Endothelial cell of umbilical vein (primary cell): Measurements from ENCODE around the gene ABHD5. TPM values are rescaled to one million over a fixed set of nuclear protein-coding genes. Genes with fewer than 3 reads are reported as not detected.

Source experiments
- BruUV-seq: library from RNA; stranded (reverse); fragments of 400-500 nt; replicated peaks from 2 replicates; lab custom pipeline; 2021; lab: Mats Ljungman, UMichigan
- CTCF ChIA-PET: fragments of 300-600, 350-600 bp; sonication (Branson Sonifier 250); formaldehyde crosslinking; loops from one replicate; lab custom pipeline; 2021; ENCODE audit warnings: antibody characterized with exemption, inconsistent platforms; lab: Charles Lee
- POLR2A ChIA-PET: fragments of 300-600, 350-600 bp; sonication (Branson Sonifier 250); formaldehyde crosslinking; loops from one replicate; lab custom pipeline; 2021; ENCODE audit warnings: antibody characterized with exemption, inconsistent platforms; lab: Charles Lee
- DNase-seq: peaks from one replicate; pipeline ENCODE4 v3.0.0-alpha.2; 2011; ENCODE audit warnings: low read depth, low spot score
- FAIRE-seq: peaks from 2 replicates; lab custom pipeline; 2011; peaks lifted over from hg19 to GRCh38; lab: Jason Lieb, UNC
- H2AFZ ChIP-seq: 2 replicates; pipeline ENCODE4 v1.6.0; 2012; ENCODE audit warnings: low read depth, low read length, control low read depth, inconsistent platforms
- H3K27ac ChIP-seq: 2 replicates; pipeline ENCODE4 v1.5.1; 2011; ENCODE audit warnings: low read depth, mild to moderate bottlenecking, control low read depth, low read length, moderate library complexity; ENCODE audit not compliant: insufficient read depth
- H3K27me3 ChIP-seq, 2 experiments: 2 replicates each; pipeline versions ENCODE4 v1.6.0 to v1.6.1; 2011; ENCODE audit warnings: low read length in 2 of 2, mixed read lengths in 1 of 2; ENCODE audit not compliant: control insufficient read depth in 2 of 2, insufficient read depth in 2 of 2
- H3K36me3 ChIP-seq, 2 experiments: 2 replicates in 1 of 2; 3 replicates in 1 of 2; pipeline ENCODE4 v1.5.1; 2011; ENCODE audit warnings: low read length in 2 of 2, mild to moderate bottlenecking in 1 of 2, moderate library complexity in 1 of 2; ENCODE audit not compliant: control insufficient read depth in 2 of 2, insufficient read depth in 2 of 2; ENCODE audit errors: extremely low read depth in 1 of 2
- H3K4me1 ChIP-seq: 3 replicates; pipeline ENCODE4 v1.5.1; 2011; ENCODE audit warnings: mild to moderate bottlenecking, low read length; ENCODE audit not compliant: control insufficient read depth, insufficient read depth; ENCODE audit errors: extremely low read depth
- H3K4me2 ChIP-seq: 2 replicates; pipeline ENCODE4 v1.6.1; 2011; ENCODE audit warnings: low read length, control low read depth, mixed read lengths; ENCODE audit not compliant: insufficient read depth
- H3K4me3 ChIP-seq, 3 experiments: fragments of 200-600 bp in 1 of 3; sonication (generic), shearing (Covaris generic) in 1 of 3; replicated peaks in 1 of 3; 2 replicates each; pipeline ENCODE4 v1.5.1; 2011 to 2016; ENCODE audit warnings: control low read depth in 3 of 3, low read length in 3 of 3, mild to moderate bottlenecking in 2 of 3, inconsistent platforms in 1 of 3, low read depth in 1 of 3, moderate library complexity in 1 of 3; ENCODE audit not compliant: insufficient read depth in 1 of 3
- H3K79me2 ChIP-seq: 2 replicates; pipeline ENCODE4 v1.6.0; 2012; ENCODE audit warnings: low read length, inconsistent platforms; ENCODE audit not compliant: control insufficient read depth, insufficient read depth
- H3K9ac ChIP-seq: replicated peaks from 2 replicates; pipeline ENCODE3; 2011; ENCODE audit warnings: low read length, control low read depth; ENCODE audit not compliant: insufficient read depth; ENCODE audit errors: extremely low read depth
- H3K9me1 ChIP-seq: replicated peaks from 3 replicates; pipeline ENCODE4 v1.6.0; 2011; ENCODE audit warnings: mild to moderate bottlenecking, low read length; ENCODE audit not compliant: control insufficient read depth, insufficient read depth; ENCODE audit errors: extremely low read depth
- H3K9me3 ChIP-seq: replicated peaks from 2 replicates; pipeline ENCODE4 v1.5.1; 2012; ENCODE audit warnings: low read length, inconsistent platforms; ENCODE audit not compliant: control insufficient read depth, insufficient read depth
- H4K20me1 ChIP-seq: replicated peaks from 2 replicates; pipeline ENCODE3; 2011; ENCODE audit warnings: mild to moderate bottlenecking, low read length; ENCODE audit not compliant: control insufficient read depth, insufficient read depth; ENCODE audit errors: extremely low read depth
- EZH2 ChIP-seq: IDR thresholded peaks from 2 replicates; pipeline ENCODE4 v1.6.1; 2012; ENCODE audit warnings: borderline replicate concordance, low read depth, mild to moderate bottlenecking, moderate library complexity, low read length, inconsistent platforms; ENCODE audit not compliant: severe bottlenecking
- FOS ChIP-seq: IDR thresholded peaks from 2 replicates; pipeline ENCODE4 v1.6.1; 2011; ENCODE audit warnings: mild to moderate bottlenecking, low read length, moderate library complexity, borderline replicate concordance; ENCODE audit not compliant: insufficient read depth
- GATA2 ChIP-seq: IDR thresholded peaks from 2 replicates; pipeline ENCODE4 v1.7.0; 2011; ENCODE audit warnings: low read depth, mild to moderate bottlenecking, moderate library complexity, mixed read lengths, low read length; ENCODE audit not compliant: insufficient read length, insufficient read depth
- JUN ChIP-seq: IDR thresholded peaks from 2 replicates; pipeline ENCODE4 v1.6.1; 2011; ENCODE audit warnings: borderline replicate concordance, low read depth; ENCODE audit not compliant: insufficient read length, insufficient read depth
- MAX ChIP-seq: IDR thresholded peaks from 2 replicates; pipeline ENCODE4 v1.6.1; 2011; ENCODE audit not compliant: insufficient read depth, insufficient read length
- MYC ChIP-seq: IDR thresholded peaks from one replicate; pipeline ENCODE4 v1.6.1; 2011; ENCODE audit warnings: mild to moderate bottlenecking, low read depth, low read length
- POLR2A ChIP-seq: IDR thresholded peaks from 2 replicates; pipeline ENCODE4 v1.6.1; 2012; ENCODE audit warnings: low read depth, mild to moderate bottlenecking, control low read depth, low read length
- POLR2AphosphoS5 ChIP-seq: IDR thresholded peaks from 2 replicates; pipeline ENCODE4 v1.6.1; 2012; ENCODE audit warnings: low read depth, mild to moderate bottlenecking, control low read depth, low read length, moderate library complexity; ENCODE audit not compliant: insufficient read depth
- dilution Hi-C: fragments of 300-500 bp; cut with MboI; formaldehyde crosslinking; loops from one replicate; pipeline ENCODE4 v1.15.0; 2019; ENCODE audit warnings: low sequenced_read_pairs; ENCODE audit not compliant: extremely low pct_ligation_motif_present
- intact Hi-C: fragments of 100-400 bp; cut with micrococcal nuclease; formaldehyde crosslinking; loops from one replicate; pipeline ENCODE4 v1.10.0; 2022
- polyA plus RNA-seq, 4 experiments: library from polyadenylated mRNA; depleted of rRNA in 3 of 4; stranded (reverse) in 3 of 4; unstranded in 1 of 4; fragments of >200 nt; gene quantifications; 2 replicates each; pipeline versions ENCODE4 v1.2.1 to v1.2.3, GENCODE V29; 2011 to 2012; ENCODE audit warnings: missing spikeins in 1 of 4
- total RNA-seq: library from RNA; stranded (reverse); gene quantifications from 2 replicates; pipeline ENCODE4 v1.2.3, GENCODE V29; 2021
- TF ChIP-seq, protein P1 (sequence below), 2 donors: IDR thresholded peaks; 1 replicate in 1 of 2; 2 replicates in 1 of 2; pipeline ENCODE4 v1.5.1; 2011; ENCODE audit warnings: low read length in 2 of 2, mild to moderate bottlenecking in 2 of 2, moderate library complexity in 2 of 2, control low read depth in 1 of 2, inconsistent platforms in 1 of 2, low read depth in 1 of 2; ENCODE audit not compliant: insufficient read depth in 1 of 2; ENCODE audit errors: extremely low read depth in 1 of 2

Gene ABHD5
- total and polyA plus RNA-seq, 2 donors (not counting 3 experiments of a cell fraction or from before 2014, with no cell fraction given), result 10.0 to 21.2 TPM

- ChIA-PET POLR2A (no interaction called here), CTCF (interaction anchor here (0.5 to 1.4 kb wide), 5 partner anchors 9 to 161 kb away, joined by 3 read pairs; no protein-coding TSS in a partner anchor)
- H3K36me3 ChIP-seq, result no peaks in the 10 kb centered on the region
- peak overlapping the region; percentile 58 for H2AFZ ChIP-seq
- H3K4me2 ChIP-seq, result peak overlapping the region; percentile 75
- peak overlapping the region; percentile 43 for H3K27ac ChIP-seq
- H3K9me1 ChIP-seq, result no peaks in the 10 kb centered on the region
- H3K4me3 ChIP-seq, result no peak overlapping the region
- FAIRE-seq, result peak; percentile 98
- dilution Hi-C loops (no loop called here), intact Hi-C loops (loop anchor here (1.0 kb wide), 2 partner anchors 23 to 349 kb away; no protein-coding TSS in a partner anchor)
- H3K9ac ChIP-seq, result no peak overlapping the region
- H3K9me3 ChIP-seq, result no peaks in the 10 kb centered on the region
- no peaks in the 10 kb centered on the region for H4K20me1 ChIP-seq
- BruUV-seq, result no TSS peak
- peaks cover 21% of the 10 kb centered on the region for H3K4me1 ChIP-seq
- H3K27me3 ChIP-seq, result no peaks in the 10 kb centered on the region
- no peaks in the 10 kb centered on the region for H3K79me2 ChIP-seq
- peak; percentile 92 for DNase-seq
- TF ChIP-seq JUN, result peak; percentile 16
- TF ChIP-seq MAX, result peak; percentile 52
- TF ChIP-seq FOS, result no peak
Observed at GRCh38 chr3:43742920-43743319, 52.2 kb downstream of the ABHD5 start.

- H3K36me3 ChIP-seq, result no peaks in the 10 kb centered on the region
- DNase-seq, result peak; percentile 40
- H4K20me1 ChIP-seq, result no peaks in the 10 kb centered on the region
- ChIA-PET CTCF (interaction anchor here (0.8 to 1.5 kb wide), 8 partner anchors 9 to 203 kb away, joined by 3 to 14 read pairs (median 4); no protein-coding TSS in a partner anchor), POLR2A (no interaction called here)
- H3K9me3 ChIP-seq, result no peaks in the 10 kb centered on the region
- peak; percentile 77 for FAIRE-seq
- dilution Hi-C loops (no loop called here), intact Hi-C loops (no loop called here)
- no peak overlapping the region for H3K4me3 ChIP-seq
- TF ChIP-seq JUN (no peak), POLR2AphosphoS5 (no peak), MYC (no peak), FOS (no peak), MAX (no peak), POLR2A (no peak), EZH2 (no peak), GATA2 (no peak)
- TF ChIP-seq, protein P1, sequence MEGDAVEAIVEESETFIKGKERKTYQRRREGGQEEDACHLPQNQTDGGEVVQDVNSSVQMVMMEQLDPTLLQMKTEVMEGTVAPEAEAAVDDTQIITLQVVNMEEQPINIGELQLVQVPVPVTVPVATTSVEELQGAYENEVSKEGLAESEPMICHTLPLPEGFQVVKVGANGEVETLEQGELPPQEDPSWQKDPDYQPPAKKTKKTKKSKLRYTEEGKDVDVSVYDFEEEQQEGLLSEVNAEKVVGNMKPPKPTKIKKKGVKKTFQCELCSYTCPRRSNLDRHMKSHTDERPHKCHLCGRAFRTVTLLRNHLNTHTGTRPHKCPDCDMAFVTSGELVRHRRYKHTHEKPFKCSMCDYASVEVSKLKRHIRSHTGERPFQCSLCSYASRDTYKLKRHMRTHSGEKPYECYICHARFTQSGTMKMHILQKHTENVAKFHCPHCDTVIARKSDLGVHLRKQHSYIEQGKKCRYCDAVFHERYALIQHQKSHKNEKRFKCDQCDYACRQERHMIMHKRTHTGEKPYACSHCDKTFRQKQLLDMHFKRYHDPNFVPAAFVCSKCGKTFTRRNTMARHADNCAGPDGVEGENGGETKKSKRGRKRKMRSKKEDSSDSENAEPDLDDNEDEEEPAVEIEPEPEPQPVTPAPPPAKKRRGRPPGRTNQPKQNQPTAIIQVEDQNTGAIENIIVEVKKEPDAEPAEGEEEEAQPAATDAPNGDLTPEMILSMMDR (IDR thresholded peaks at IDR 0.05; ENCODE audit: extremely low read depth in 1 of 2, insufficient read depth in 1 of 2, low read depth in 1 of 2, low read length in 2 of 2), result no peak
- H3K9ac ChIP-seq, result no peak overlapping the region
- H3K27ac ChIP-seq, result no peak overlapping the region
- H3K27me3 ChIP-seq, result no peaks in the 10 kb centered on the region
- H3K4me2 ChIP-seq, result no peak overlapping the region
- no peaks in the 10 kb centered on the region for H3K79me2 ChIP-seq
- H3K9me1 ChIP-seq, result no peaks in the 10 kb centered on the region
- BruUV-seq, result no TSS peak
- peaks cover 24% of the 10 kb centered on the region for H3K4me1 ChIP-seq
- H2AFZ ChIP-seq, result peak overlapping the region; percentile 81
Observed at GRCh38 chr3:43747641-43748040, 56.9 kb downstream of the ABHD5 start.
